Stimulated activated naive CD8-positive, alpha-beta T cell treated with anti-CD3 and anti-CD28 coated beads, Interleukin-15, Interleukin-2, amounts not matched to agents 100 U/mL and 50 U/mL, for 24 hours (primary cell): ENCODE data around the gene BCL11B.
A peak's percentile ranks its signal among the peaks of the same experiment; 100 is the strongest.

Source experiments
- ATAC-seq: fragments of 150-1000 bp; cut with Tn5 transposase; one replicate; pipeline ENCODE4 v1.10.0; 2021
- DNase-seq: peaks from one replicate; pipeline ENCODE4 v3.0.0; 2021

Gene BCL11B

DNA sequence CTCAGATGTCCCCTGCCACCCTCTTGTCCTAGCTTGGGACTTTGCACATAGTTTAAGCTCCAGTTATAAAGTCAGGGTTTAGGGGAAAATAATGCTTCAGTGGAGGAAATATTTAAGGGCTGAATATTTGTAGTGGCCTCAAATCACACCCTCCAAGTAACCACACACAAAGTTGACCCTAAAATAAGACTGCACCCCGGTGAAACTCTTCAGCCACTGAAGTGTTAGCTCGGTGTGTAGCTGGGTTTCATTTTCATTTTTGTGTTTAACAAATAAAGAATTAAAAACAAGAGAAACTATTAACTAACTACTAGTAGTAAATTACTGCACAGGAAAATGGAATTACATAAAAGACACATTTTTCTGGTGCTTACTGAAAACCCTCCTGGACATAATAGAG is 14.8 kb upstream of the BCL11B start:
- ATAC-seq, result no peak
- no peak for DNase-seq

DNA sequence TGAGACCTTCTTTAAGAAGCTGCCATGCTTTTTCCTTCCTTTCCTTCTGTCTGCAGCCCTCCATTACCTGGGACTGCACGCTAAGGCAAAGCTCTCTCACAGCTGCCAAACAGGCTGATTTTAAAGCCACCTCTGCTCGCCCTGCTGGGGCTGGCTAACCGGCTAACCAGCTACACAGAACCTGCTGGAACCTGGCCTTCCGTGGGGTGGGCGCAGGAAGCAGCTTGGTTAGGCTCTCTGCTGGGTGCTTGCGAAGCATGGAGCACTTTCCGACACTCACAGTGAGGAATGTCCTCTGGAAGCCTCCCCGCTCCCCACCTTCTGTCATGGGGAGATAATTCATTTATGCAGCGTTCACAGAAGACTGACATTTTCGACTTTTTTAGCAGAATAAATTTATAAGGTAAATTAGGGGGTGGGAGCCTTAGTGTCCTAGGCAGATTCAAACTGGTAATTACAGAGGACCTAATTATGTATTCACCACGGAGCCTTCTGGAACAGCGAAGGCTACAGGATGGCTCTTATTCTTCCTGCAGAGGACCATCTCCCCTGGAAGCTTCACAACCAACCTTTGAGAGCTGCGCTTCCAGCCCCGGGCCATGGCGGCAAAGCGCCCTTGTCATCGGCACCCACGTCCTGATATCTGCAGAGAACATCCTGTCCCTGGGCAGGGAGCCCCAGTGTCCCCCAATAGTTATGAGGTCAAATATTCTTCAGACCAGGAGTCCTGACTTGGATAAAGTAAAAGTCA is 12.4 kb upstream of the BCL11B start:
- DNase-seq (no peak), ATAC-seq (no peak)

DNA sequence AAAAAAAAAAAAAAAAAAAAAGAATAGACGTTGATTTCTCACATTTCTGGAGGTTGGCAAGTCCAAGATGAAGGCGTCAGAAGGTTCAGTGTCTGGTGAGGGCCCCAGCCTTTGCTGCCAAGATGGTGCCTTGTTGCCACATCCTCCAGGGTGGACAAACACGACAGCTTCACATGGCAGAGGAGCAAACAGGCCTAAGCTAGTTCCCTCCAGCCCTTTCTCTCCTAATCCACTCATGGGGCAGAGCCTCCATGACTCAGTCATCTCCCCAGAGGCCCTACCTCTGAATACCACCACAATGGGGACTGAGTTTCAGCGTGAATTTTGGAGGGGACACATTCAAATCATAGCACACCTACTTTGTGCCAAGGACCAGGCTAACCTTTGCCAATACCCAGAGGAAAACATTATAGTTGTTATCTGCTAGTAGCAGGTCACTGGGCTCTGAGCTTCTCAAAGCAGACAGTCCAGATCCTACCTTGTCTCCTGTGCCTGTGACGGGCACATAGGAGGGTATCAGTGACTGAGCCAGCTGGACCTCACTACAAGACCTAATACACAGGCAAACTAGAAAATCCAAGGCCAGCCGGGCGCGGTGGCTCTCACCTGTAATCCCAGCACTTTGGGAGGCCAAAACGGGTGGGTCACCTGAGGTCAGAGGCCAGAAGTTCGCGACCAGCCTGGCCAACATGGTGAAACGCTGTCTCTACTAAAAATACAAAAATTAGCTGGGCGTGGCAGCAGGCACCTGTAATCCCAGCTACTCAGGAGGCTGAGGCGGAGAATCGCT is 10.5 kb upstream of the BCL11B start:
- no peak for DNase-seq

DNA sequence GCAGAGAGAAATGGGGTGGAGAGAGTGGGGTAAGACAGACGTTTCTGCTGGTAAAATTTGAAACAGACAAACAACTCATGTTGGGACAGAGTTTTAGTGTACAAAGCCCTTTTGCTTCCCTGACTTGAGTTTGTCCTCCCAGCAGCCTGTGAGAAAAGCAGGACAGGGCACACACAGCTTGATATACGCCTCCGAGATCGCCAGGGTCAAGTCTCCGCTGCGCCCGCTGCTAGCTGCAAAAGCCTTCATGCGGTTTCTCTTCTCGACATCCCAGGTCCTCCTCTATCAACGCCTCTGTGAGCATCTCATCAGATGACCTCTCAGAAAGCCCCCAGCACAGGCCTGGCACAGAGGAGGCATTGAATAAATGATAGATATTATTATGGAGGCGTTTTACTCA is 9.4 kb upstream of the BCL11B start:
- ATAC-seq (no peak), DNase-seq (no peak)

More for the DNA sequence above, 10.5 kb upstream of the BCL11B start:
- ATAC-seq, result no peak

DNA sequence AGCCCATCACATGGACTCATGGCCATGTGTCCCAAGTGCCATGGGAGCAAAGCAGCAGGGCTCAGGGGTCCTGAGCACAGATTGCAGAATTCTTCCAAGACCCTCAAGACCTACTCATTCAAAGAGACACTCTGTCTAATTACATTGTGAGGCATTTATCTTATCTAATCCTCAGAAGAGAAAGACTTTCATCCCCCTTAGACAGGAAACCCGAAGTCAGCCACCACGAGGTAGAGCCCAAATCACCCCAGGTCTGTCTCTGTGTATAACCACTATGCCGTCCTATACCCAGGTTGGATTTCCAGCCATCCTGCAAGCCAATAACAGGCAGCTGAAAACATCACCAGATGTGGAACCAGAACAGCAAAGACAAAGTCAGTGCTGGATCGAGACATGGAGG is 8.9 kb upstream of the BCL11B start:
- DNase-seq (no peak), ATAC-seq (no peak)

DNA sequence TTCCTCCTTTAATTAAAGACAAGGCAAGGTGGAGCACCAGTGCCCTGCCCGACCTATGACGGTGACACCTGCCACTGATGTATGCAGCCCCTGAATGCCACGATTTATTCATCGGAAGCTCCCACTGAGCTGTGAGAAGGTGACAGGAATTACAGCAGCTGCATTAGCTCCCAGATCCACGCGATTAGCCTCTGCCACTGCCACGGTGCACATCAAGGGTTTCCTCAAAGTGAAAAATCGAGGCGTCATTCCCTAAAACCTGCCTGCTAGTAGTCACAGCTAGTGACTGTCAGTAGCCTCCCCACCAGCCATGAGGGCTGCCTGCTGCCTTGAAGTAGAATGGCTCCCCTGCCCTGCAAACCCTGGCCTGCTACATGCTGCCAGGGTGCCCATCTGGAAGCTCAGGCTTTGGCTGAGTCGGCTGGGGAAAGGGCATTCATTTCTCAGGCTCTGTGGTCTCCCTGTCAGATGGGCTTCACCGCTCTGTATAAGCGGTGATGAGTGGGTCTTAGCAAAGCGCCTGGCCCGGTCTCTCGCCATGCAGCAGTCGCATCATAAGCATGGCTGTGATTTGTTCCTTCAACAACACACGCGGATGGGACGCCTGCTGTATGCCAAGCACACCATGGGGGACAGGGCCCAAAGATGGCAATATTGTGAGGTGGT is 8.2 kb upstream of the BCL11B start:
- ATAC-seq, result no peak
- DNase-seq, result no peak

DNA sequence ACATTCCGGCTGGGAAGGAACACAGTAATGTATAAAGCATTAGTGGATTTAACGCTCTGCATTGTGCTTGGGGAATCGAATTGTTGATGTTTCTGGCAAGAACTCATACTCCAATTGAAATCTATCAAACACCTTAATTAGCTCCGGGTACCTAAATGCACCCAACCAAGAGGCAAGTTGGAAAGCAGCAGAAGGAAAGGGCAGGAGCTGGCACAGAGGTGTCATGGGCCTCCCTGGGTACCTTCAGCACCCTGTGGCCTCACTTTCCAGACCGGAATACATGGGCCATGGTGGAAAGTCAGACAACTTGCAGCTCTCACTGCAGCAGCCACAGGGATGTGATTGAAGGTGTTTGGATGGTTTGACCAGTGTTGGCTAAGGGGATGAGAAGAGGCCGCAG is 6.8 kb upstream of the BCL11B start:
- ATAC-seq, result no peak
- no peak for DNase-seq

DNA sequence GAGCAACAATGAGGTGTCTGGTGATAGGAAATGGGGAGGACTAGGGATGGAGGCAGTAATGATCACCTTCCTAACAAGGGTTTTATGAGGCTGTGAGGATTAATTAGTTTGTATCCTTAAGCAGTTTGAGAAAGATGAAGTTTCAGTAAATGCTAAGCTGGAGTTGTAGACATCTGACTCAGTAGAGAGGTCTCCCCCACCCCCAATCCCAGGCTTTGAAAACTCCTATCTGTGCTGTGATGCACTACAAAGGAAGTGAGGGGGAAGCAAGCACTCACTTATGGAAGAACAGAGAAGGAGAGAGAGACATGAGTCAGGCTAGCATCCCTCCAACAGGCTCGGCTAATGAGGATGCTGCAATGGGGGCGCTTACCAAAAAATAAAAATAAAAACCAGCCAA is 5.5 kb upstream of the BCL11B start:
- ATAC-seq (no peak), DNase-seq (no peak)

DNA sequence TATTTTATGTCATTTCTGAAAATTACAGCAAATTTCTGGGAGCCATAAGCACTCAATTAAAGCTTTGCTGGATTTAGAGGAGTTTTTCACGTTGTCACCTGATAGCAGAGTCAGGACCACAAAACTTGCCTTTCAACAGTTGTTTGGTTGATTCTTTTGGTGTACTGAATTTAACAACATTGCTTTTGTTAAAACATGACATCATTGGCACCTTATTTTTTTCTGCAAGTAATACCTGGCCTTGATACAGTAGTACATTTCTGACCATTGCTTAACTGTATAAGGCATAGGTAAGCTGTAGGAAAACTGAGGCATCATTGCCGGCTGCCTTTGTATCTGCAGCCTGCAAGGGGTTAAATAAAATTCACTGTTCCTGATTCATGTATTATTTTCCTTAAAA is 4.5 kb upstream of the BCL11B start:
- DNase-seq, result no peak
- no peak for ATAC-seq

DNA sequence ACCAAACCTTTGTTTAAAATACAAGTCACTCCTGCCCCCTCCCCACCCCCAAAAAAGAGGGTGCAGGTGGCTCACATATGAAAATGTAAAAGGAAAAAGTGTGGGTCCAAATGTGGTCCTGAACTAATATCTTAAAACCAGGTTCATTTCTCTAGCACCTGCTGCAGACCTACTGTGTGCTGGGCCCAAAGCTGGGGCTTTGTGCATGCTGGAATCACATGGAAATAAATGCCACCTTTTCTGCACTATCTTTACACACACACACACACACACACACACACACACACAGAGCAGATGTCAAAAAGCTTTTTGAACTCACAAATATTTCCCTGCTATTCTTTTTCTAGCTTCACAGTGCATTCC is 3.2 kb upstream of the BCL11B start:
- DNase-seq, result no peak
- ATAC-seq, result no peak

DNA sequence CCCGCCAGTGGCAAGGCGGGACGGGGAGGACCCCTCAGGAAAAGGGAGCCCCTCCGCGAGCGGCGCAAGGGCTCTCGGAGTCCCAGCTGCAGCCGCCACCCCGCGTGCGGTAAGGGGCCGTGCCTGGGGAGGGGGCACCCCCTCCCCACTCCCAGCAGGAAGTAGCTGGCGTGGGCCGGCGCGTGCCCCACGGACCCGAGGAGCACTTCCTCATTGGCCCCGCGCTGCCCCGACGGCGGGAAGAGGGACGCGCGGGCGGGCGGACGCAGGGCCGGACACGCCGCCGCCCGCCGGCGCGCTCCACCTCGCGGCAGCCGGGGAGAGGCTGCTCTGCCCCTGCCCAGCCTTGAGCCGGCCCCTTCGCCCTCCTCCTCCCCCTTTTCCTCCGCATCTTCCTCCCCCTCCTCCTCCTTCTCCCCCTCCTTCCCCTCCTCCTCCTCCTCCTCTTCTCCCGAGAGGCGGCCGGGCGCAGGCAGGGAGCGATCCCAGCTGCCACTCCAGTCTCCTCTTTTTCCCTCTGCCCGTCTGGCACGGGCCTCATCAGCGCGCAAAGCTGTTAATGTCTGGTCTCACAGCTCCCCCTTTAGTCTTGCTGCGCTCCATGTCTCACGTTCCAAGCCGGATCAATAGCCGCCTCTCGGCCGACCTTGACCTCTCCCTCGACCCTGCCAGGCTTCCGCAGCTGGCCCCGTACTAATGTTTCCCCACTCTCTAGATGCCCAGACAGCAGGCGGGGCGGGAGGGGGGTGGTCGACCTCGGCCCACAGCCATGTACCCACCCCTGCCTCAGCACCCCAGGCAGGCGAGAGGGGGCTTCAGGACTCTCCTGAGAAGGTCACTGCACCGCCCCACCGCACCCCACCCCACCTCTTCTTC is 2.6 kb upstream of the BCL11B start:
- DNase-seq (peak; percentile 65), ATAC-seq (peak; percentile 10)

DNA sequence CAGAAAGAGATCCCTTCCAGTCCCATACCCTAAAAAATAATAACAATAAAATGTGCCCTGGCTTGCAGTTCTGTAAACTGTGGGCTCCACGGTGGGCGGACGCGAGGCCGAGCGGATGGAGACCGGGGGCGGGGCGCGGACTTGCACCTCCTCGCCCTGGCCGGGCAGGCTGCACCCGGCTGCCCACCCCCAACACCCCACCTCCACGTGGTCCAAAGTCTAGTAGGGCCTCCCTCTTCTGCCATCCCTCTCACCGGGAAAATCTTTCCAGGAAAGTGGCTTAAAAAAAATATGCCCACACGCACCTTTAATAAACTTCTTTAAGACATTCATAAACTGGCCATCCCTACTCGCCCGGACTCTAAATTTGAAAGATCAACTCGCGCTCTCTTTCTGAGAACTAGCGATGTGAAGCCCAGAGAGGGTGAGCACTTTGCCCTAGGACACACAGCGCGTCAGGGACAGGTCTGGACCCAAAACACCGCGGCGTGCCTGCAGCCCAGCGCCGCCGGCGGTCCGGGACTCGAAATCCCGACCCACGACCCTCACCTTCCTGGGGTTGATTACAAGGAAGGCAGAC is 1.9 kb upstream of the BCL11B start:
- no peak for ATAC-seq
- DNase-seq, result peak; percentile 72

DNA sequence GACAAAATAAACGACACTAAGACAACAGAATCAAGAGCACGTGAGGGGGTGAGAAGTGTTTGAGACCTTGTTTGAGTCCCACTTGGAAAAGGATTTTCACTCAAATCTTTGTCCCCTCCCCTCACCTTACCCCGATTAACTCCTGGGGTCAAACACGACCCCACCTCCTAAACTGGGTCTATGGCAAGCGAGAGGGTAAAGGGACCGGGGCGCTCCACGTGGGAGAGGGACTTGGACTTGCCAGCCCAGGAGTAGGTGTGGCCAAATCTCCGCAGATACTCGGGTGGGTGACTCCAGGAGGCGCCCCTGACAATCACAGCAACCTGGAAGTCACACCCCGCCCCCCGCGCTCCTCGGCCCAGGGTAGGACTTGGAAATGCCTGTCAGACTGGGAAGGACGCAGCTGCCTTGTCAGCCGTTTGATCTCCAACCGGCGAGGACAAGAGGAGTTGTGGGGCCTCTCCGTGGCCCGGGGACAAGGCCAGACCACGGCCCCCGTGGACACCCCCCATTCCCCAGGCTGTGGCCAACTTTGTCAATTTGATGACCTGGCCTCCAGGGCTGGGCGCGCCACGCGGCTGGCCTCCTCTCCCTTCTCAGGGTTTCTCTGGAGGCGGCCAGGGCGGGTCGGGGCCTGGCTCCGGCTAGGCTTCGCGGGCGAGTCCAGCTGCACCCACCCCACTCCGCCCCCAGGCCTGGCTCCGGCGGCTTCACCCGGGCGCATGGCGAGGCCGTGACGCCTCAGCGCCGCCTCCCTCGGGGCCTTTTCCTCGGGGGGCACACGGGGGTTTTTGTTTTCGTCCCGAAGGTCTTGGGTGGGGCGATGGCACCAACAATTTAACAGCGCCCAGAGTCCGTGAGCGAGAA is 1.1 kb upstream of the BCL11B start:
- ATAC-seq, result peak; percentile 29
- DNase-seq, result peak; percentile 83

DNA sequence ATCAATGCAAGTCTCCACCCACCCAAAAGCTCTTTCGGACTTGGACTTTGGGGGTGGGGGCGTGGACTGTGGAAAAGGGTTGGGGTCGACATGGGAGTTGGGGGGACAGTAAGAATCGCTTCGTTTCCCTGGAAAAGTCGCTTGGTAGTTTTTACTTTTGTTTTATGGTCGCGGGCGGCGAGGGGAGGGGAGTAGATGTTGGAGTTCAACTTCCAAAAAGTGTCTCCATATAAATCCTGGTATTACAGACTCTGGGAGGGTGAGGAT is 568 bp upstream of the BCL11B start:
- no peak for ATAC-seq
- DNase-seq, result no peak

DNA sequence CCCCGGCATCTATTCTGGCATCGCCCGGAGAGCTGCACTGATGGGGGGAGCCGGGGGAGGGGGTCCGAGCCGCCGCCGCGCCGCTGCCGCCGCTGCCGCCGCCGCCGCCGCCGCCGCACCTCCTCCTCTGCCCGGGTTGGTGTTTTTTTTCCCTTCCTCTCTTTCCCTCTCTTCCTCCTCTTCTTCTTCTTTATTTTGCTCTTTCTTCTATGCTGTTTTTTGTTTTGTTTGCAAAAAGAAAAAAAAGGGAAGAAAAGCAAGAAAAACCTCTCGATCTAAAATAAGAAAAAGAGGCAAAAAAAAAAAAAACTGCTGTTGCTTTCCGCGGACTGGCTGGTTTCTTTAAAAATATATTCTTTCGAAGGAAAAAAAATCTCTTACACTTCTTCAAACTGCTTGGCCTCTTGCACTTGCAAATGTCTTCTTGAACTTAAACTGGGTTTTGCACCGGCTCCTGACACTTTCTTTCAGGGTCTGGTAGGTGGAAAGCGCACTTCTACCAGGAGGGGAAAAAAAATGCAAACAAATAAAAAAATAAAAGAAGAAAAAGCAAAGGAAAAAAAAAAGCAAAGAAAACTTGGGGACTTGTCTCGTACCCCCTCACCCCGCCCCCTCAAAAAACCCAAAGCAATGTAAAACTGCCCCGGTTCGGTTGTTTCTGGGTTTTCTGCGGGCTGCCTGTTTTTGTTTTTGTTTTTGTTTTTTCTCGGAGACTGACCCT is 616 bp downstream of the BCL11B start:
- DNase-seq, result no peak
- ATAC-seq, result no peak

DNA sequence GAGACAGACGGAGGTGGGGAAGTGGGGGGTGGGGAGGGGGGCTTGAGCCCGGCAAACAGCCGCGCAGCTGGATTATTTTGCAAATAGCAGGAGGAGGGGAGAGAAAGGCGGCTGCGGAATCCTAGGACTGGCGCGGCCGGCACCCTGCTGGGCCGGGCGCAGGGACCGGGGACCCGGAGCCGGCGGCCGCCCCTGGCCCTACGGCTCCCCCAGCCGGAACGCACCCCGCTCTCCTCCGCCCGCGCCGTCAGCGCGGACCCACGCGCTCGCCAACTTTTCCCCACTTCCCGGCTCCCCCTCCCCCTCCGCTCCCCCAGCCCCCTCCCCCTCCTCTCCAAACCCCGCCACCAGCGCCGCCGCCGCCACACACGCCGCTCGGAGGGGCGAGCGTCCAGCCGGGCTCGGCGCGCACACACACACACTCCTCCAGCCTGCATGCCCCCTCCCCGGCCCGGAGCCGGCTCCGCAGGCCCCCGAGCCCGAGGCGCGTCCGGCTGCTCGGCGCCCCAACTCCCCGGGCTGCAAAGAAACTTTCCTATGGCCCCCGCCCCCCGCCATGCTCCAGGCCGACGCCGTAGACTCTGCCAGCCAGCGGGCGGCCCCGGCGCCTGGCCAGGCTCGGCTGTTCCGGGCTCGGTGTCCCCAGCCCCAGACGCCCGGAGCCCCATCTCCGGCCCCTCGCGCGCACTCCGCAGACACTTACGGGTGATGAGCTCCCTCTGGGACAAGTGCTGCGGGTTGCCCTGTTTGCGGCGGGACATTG is 1.4 kb downstream of the BCL11B start:
- ATAC-seq (no peak), DNase-seq (peak; percentile 57)

DNA sequence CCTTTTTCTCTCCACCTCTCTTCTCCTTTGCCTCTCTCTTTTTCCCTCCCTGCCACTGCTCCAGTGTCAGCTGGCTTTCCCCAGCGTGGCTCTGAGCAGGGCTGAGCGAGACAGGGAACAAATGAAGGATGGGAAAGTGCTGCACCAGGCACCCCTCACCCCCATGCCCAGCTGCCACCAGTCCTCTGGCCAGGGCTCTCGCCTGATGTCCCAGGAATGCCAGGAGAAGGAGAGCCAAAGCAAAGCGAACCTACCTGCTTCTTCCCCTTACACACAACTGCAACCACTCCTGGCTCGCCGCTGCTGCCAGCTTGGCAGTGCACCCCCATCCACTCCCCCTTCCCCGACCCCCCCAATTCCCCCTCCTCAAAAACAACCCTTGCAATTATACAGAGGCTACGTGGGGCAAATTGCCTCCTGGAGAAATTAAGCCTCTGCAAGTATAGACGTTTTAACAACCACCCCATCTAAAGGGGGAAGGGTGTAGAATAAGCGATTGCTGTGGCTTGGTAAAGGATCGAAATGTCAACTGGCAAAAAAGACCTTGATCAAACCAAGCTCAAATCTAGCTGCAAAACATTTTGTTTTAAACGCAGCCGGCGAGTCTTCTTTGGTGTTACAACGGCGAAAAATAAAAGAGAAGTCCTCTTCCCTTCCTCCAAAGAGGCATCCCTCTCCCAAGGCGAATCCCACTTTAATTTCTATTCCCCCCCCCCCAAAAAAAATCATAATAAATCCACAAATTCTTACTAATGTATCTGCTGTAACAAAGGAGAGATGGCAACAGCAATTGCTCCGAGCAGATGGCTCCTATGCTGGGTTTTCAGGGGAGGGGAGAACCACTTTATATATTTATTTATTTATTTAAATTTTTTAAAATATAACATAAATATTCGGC is 2.9 kb downstream of the BCL11B start:
- ATAC-seq, result no peak
- no peak for DNase-seq
